ENCODE results near the gene DES.
A peak's percentile ranks its signal among the peaks of the same experiment; 100 is the strongest.

DNA sequence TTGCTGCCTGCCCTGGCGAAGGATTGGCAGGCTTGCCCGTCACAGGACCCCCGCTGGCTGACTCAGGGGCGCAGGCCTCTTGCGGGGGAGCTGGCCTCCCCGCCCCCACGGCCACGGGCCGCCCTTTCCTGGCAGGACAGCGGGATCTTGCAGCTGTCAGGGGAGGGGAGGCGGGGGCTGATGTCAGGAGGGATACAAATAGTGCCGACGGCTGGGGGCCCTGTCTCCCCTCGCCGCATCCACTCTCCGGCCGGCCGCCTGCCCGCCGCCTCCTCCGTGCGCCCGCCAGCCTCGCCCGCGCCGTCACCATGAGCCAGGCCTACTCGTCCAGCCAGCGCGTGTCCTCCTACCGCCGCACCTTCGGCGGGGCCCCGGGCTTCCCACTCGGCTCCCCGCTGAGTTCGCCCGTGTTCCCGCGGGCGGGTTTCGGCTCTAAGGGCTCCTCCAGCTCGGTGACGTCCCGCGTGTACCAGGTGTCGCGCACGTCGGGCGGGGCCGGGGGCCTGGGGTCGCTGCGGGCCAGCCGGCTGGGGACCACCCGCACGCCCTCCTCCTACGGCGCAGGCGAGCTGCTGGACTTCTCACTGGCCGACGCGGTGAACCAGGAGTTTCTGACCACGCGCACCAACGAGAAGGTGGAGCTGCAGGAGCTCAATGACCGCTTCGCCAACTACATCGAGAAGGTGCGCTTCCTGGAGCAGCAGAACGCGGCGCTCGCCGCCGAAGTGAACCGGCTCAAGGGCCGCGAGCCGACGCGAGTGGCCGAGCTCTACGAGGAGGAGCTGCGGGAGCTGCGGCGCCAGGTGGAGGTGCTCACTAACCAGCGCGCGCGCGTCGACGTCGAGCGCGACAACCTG, at the start of gene DES:
- TF ChIP-seq SMAD4 (CRISPR knock-in tag; IDR thresholded peaks at IDR 0.05) (no peak), JUN (CRISPR knock-in tag; IDR thresholded peaks at IDR 0.05) (no peak), ETV6 (CRISPR knock-in tag; IDR thresholded peaks at IDR 0.05) (no peak), USF2 (CRISPR knock-in tag; IDR thresholded peaks at IDR 0.05) (no peak), TEAD1 (CRISPR knock-in tag; IDR thresholded peaks at IDR 0.05) (no peak), NR2C2 (CRISPR knock-in tag; IDR thresholded peaks at IDR 0.05) (0 out of 2 replicates have a peak, but pooled peaks have one; percentile 29), PRDM15 (CRISPR knock-in tag; IDR thresholded peaks at IDR 0.05) (0 out of 2 replicates have a peak, but pooled peaks have one; percentile 8), CREB1 (CRISPR knock-in tag; IDR thresholded peaks at IDR 0.05) (0 out of 2 replicates have a peak, but pooled peaks have one; percentile 37), SP1 (CRISPR knock-in tag; conservative IDR thresholded peaks at IDR 0.05) (no peak)
- TF ChIP-seq, protein P1, sequence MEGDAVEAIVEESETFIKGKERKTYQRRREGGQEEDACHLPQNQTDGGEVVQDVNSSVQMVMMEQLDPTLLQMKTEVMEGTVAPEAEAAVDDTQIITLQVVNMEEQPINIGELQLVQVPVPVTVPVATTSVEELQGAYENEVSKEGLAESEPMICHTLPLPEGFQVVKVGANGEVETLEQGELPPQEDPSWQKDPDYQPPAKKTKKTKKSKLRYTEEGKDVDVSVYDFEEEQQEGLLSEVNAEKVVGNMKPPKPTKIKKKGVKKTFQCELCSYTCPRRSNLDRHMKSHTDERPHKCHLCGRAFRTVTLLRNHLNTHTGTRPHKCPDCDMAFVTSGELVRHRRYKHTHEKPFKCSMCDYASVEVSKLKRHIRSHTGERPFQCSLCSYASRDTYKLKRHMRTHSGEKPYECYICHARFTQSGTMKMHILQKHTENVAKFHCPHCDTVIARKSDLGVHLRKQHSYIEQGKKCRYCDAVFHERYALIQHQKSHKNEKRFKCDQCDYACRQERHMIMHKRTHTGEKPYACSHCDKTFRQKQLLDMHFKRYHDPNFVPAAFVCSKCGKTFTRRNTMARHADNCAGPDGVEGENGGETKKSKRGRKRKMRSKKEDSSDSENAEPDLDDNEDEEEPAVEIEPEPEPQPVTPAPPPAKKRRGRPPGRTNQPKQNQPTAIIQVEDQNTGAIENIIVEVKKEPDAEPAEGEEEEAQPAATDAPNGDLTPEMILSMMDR (IDR thresholded peaks at IDR 0.05): no peak
- TF ChIP-seq, protein P2, sequence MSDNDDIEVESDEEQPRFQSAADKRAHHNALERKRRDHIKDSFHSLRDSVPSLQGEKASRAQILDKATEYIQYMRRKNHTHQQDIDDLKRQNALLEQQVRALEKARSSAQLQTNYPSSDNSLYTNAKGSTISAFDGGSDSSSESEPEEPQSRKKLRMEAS (CRISPR knock-in tag; IDR thresholded peaks at IDR 0.05): peak; percentile 91
- TF ChIP-seq, protein P3, sequence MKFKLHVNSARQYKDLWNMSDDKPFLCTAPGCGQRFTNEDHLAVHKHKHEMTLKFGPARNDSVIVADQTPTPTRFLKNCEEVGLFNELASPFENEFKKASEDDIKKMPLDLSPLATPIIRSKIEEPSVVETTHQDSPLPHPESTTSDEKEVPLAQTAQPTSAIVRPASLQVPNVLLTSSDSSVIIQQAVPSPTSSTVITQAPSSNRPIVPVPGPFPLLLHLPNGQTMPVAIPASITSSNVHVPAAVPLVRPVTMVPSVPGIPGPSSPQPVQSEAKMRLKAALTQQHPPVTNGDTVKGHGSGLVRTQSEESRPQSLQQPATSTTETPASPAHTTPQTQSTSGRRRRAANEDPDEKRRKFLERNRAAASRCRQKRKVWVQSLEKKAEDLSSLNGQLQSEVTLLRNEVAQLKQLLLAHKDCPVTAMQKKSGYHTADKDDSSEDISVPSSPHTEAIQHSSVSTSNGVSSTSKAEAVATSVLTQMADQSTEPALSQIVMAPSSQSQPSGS (CRISPR knock-in tag; IDR thresholded peaks at IDR 0.05; ENCODE audit: borderline replicate concordance, low read depth): no peak
- TF ChIP-seq, protein P4, sequence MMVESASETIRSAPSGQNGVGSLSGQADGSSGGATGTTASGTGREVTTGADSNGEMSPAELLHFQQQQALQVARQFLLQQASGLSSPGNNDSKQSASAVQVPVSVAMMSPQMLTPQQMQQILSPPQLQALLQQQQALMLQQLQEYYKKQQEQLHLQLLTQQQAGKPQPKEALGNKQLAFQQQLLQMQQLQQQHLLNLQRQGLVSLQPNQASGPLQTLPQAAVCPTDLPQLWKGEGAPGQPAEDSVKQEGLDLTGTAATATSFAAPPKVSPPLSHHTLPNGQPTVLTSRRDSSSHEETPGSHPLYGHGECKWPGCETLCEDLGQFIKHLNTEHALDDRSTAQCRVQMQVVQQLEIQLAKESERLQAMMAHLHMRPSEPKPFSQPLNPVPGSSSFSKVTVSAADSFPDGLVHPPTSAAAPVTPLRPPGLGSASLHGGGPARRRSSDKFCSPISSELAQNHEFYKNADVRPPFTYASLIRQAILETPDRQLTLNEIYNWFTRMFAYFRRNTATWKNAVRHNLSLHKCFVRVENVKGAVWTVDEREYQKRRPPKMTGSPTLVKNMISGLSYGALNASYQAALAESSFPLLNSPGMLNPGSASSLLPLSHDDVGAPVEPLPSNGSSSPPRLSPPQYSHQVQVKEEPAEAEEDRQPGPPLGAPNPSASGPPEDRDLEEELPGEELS (CRISPR knock-in tag; IDR thresholded peaks at IDR 0.05): 0 out of 2 replicates have a peak, but pooled peaks have one; percentile 61

Data from WTC11 (cell line).